HG02943 (cell line): Measurements from ENCODE around the gene MMP10.
A peak's percentile ranks its signal among the peaks of the same experiment; 100 is the strongest.

Experiments
- ATAC-seq: cut with Tn5 transposase; IDR thresholded peaks from one replicate; pipeline ENCODE4 v1.9.1; 2021; ENCODE audit warnings: mild to moderate bottlenecking, low read depth, moderate library complexity; ENCODE audit not compliant: unreplicated experiment

Gene MMP10

DNA sequence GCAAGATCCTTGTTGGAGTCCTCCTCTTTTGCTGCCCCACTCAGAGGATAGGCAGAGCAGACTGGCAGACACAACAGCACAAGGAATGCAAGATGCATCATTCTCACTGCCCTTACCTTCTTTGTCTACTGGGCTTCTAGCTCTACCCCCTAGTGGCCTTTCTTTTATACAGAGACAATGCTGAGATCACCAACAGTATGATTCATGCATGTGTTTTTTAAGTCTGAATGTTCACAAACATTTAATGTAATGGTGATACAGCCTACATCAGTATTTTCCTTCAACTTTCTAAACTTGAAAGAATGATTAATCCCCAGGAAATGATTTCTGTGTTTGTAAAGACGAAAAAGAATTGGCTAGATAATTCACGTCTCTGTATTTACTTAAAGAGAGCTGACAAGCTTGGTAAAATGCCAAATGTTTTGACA lies at the start of gene MMP10:
TSS of gene MMP10 (minus strand) at position 138 of the 428 bp plus-strand sequence. CDS start at position 101, 37 bp downstream.
- no peak for ATAC-seq

DNA sequence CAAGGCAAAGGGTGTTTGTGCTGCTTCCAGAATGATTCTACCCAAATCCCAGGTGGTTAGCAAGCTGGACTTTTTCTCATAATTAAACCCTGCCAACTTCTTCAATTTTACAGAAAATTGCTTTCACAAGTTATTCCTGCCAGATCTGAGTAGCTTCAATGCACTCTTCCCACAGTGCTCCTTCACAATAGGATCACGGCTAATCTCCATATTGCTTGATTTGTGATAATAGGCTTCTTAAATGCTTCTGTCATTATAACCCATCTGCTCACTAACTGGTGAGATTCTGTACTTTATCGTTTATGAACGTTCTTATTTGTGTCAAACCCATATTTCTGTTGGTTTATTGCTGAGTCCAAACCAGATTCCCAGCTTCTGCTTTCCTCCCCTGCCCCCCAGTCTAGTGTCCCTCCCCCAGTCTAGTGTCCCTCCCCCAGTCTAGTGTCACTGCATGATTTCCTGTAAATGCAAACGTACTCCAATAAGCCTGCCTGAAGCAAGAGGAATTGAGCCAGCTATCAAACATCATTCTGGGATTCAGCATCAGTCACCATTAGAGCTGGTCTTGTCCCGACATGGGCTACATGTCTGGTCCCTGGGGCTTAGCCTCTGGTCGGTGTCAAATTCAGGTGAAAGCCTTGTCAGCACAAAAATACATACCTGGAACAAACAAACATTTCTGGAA lies 49.0 kb upstream of the MMP10 start:
- ATAC-seq: no peak

DNA sequence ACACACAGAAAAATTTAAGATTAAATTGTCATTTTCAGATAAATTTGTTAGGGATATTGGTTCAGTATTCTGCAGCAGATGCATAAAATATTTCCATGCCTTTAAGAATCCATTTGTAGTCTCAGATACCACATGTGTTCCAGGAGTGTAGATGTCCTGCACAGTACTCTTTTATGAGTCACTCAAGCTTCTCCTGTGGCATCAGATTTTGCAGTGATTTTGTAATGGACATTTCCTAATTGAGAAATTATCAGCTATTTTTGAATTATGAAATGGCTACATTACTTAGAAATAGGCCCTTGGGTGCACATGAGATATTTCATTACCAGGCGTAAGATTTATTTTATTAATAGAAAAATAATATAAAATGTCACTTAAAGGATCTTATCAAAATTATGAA lies 44.1 kb upstream of the MMP10 start:
- ATAC-seq: no peak

DNA sequence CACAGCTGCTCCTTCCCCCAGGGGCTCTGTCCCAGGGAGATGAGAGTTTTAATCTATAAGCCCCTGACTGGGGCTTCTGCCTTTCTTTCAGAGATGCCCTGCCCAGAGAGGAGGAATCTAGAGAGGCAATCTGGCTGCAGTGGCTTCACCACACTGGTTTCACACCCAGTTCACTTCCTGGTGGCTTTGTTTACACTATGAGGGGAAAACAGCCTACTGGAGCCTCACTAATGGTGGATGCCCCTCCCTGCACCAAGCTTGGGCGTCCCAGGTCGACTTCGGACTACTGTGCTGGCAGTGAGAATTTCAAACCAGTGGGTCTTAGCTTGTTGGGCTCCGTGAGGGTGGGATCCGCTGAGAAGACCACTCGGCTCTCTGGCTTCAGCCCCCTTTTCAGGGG lies 39.1 kb upstream of the MMP10 start:
- ATAC-seq: no peak

DNA sequence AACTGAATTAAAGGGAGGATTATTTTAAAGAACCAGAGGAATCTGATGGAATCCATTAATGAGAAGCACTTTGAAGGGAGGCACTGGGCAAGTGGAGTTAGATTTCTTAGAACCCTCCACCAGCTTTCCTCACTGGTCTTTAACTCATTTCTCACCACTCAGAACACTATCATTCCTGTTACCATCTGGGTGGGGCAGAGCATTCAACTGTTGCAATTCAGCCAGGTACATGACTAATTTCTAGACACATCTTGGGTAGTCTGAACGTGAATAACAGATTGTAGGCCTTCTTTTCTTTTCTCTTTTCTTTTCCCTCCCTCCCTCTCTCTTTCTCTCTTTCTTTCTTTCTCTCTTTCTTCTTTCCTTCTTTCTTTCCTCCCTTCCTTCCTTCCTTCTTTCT lies 33.1 kb upstream of the MMP10 start:
- no peak for ATAC-seq

DNA sequence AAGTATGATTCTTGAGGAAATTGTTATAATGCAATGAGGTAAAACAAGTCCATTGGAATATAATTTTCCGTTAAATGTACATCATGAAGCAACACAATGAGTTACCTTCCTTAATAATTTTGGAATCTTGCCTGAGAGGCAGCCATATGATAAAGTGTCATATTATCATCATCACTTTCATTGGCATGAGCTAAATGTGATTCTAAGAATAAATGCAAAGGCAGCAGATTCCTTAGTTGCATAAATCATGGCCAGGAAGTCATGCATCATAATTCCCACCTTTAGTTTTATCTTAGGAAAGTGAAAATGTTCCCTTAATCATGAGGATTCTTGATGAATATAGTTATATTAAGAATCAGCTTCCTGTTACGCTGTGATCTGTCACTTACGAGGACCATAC lies 31.8 kb upstream of the MMP10 start:
- no peak for ATAC-seq

DNA sequence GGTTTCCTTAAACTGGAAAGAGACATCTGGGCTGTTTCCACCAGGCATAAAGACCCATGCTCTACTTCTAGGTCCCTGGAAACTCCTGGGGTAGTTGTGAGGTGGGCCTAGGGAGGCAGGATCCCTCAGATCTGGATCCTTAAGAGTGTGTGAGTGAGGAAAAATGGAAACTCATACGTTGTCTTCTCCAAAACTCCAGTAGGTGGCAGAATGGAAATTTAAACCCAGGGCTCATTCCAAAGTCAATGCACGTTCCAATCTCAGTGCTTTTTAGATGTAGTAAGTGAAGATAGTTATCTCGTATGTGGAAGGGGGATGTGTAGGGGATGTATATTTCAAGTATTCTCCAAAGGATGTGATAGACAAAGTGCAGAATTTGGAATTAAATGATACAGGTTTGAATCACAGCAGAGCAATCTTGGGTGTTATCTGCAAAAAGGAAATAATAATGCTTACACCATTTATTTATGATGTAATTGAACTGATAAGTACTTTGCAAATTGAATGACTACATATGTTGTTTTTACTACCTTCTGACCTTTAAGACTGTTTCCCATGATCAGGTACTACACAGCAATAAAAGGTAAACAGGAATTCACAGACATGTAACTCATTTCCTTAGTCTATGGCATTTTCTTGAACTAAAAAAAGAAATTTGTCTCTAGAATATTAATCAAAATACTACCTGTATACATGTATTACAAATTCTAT lies 30.7 kb upstream of the MMP10 start:
- ATAC-seq: no peak

DNA sequence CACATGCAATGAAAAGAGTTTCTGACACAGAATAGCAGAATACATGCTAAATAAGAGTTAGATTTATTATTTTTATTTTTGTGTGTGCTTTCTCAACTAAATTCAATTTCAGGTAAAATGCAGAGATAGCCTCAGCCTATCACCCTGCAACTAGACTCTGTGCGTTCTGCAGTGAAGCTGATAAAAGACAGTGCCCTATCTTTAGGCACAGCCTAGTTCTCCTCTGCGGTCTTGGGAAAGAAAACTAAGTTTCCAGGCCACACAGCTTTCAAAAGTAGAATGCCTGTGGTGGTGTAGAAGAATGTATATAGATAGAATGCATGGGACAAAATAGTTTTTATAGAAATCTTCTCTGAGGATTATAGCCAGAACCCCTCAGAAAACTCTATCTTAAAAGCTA lies 29.5 kb upstream of the MMP10 start:
- no peak for ATAC-seq

DNA sequence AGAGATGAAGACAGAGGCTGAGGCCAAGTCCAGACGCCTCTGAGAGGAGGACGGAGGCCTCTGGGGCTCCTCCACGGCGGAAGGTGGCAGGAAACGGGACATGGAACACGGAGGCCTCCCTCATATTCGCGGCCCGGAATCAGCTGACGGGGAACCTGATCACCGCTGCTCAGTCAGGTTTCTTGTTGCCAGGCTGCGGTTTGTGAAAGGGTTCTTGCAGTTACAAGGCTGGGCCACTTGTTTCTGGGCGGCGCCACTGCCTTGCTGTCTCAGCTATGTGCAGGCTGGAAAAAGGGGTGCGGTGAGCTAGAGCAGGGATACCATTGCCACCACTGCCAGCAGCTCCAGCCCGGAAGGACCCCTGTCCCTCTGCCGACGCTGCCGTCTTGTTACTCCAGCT lies 27.5 kb upstream of the MMP10 start:
- ATAC-seq: peak; percentile 59

DNA sequence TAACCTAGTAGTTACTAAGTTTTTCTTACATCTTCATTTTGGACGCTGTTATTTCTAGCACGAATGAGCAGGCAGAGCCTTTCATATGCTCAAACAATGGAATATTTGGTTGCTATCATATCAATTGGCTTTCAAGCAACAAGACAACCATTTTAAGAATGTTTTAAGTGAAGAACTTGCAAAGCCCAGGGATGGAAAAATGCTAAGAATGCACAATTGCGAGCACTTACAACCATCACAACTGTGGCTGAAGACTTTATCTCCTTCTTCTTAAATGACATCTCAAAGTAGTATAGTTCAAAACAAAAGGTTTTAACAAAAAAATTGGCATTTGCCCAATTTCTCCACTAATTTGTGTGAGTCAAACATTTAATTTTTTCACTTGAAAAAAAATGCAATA lies 25.9 kb upstream of the MMP10 start:
- no peak for ATAC-seq

DNA sequence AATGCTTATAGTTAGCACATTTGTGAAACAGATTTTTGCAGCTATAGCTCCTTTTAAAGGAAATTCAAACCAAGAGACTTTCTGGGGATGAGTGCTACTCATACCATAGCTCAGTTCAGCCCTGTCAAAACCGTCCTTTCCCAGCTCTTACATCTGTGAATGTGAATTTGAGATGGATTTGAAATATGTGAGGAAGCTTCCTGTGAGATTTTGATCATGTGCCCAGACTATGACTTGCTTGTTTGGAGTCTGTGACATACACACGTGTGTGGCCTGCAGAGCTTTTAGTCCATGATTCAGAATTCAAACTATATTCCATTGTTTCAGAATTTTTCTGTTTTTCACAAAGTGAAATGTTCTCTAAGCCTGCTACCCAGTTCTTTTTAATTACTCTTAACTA lies 21.9 kb upstream of the MMP10 start:
- no peak for ATAC-seq

DNA sequence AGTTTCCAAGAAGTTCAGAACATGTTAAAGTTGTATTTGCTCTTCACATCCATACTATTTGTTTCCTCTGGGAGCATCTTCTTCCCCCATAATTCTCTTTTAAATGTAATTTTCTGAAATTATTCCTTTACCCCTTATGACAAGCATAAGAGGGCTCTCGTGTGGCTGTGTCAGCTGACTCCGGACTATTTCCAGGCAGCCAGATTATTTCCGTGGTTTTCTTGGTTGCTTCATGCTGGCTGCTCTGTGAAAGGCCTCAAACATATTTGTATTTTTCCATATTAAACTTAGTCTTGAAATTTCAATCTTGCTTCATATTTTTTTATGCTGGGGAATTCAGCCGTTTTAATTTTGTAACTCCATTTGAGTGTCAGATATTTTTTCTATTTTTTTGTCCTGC lies 20.3 kb upstream of the MMP10 start:
- ATAC-seq: no peak

DNA sequence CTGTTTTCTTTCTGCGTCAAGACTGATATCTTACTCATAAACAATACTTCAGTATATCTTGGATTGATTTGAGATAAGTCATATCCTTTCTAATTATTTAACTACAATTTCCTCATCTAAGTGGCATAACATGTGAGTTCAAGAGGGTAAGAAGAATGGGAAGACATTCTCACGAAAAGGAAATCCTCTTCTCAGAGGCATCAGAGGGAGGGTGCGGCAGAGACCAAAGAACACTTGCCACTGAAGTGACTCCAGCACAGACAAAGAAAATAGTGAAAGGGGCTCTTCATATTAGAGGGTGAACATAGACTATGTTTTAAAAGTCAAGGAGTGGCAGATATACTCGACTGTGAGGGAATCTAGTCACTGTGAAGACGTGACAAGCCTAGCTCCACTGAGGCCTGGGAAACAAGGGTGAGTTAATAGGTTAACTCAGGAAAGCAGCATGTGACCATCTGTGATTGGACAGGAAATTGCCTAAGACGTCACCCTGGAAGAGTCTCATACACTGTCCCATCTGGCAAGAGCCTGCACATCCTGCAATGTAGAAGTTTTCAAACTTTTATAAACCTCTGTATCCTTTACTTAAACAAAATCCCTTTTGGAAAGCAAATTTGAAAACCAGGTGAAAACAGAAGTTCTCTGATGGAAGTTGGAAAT lies 19.4 kb upstream of the MMP10 start:
- no peak for ATAC-seq

DNA sequence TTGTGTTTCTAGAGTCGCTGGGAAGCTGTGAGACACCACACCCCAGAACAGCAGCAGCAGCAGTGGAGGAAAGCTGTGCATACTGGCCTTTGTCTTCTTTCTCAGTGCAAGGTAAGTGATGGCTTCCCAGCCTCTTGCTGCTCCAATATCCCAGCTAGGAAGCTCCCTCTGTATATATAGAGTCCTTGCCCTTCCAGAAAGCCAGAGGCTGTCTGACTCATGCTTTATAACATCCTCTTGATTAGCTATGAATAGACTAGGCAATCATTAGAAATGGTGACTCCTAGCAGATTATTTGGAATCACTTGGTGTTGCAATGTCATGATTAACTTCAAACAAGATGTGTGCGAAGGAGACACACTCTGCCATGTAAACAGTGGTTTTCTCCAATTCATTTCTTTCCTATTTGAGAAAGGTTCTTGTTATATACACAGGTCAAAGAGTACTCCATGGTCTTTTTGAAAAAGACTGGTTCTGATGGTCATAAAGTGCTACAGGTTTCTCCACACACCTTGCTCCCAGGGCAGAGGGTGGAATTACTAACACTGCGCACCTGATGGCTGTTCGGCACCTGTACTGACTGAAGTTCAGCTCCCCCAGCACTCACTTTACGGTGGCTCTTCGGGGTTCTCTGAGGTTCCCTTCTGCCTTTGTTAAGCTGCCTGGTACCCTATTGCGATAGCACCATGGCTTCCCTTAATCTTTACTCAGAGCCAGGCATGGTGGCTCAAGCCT lies 17.8 kb upstream of the MMP10 start, which contains the start of gene MMP1:
TSS of gene MMP1 (minus strand) at position 149 of the 735 bp plus-strand sequence. CDS start at position 81, 68 bp downstream.
- ATAC-seq: no peak

DNA sequence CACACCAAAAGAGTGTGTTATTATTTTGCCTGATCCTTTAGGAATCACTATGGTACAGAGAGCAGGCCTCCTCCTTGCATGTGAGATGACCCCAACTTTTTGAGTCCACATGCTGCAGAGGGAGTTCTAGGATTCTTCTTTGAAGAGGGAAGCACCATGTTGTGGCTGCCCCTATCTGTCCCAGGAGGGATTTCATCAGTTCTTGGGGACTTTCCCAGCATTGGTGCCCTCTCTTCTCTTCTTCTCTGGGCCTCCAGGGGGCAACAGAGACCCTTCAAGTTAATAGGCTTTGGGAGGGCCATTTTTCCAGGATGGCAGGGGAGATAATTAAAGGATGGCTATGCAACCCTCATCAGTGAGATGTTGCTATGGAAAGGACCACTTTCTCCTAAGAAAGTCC lies 14.0 kb upstream of the MMP10 start:
- peak; percentile 82 for ATAC-seq

DNA sequence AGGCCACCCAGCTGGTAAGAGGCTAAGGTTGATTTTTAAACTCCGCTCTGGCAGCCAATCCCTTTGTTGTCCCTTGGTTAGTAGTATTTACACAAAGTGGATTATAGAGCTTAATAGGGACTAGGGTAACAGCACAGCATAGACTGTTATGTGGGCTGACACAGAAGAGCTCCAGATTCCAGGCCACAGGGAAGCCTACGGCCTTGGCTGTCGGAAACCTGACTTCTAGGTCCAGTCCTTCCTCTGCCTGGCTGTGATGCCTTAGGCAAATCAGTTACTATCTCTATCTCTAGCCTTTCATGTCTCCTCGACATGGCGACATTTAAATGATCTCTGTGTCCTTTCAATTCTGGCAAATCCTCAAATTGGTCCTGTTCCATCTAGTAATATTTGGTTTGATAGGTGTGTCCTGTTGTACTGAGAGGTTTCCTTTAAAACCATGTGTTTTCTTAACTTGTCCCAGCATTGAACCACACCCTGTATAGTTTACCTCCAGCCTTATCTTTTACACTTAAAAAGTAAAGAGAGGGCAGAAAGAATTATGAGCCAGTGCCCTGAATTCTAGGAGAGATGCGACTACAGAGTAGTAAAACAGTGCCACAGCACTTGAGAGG lies 13.4 kb upstream of the MMP10 start:
- no peak for ATAC-seq

DNA sequence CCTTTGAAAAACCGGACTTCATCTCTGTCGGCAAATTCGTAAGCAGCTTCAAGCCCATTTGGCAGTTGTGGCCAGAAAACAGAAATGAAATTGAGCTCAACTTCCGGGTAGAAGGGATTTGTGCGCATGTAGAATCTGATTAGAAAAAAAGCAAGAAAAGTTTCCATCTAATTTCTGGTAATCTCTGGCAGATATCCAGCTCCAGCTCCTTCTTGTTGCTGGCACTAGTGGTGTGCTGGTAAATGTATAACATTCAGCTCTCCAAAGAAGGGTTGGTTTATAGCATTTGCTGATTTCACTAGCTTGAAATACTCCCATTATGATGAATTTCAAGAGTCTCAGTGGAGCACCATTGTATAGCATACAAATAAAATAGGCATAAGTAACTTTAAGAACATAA lies 12.2 kb upstream of the MMP10 start:
- no peak for ATAC-seq

DNA sequence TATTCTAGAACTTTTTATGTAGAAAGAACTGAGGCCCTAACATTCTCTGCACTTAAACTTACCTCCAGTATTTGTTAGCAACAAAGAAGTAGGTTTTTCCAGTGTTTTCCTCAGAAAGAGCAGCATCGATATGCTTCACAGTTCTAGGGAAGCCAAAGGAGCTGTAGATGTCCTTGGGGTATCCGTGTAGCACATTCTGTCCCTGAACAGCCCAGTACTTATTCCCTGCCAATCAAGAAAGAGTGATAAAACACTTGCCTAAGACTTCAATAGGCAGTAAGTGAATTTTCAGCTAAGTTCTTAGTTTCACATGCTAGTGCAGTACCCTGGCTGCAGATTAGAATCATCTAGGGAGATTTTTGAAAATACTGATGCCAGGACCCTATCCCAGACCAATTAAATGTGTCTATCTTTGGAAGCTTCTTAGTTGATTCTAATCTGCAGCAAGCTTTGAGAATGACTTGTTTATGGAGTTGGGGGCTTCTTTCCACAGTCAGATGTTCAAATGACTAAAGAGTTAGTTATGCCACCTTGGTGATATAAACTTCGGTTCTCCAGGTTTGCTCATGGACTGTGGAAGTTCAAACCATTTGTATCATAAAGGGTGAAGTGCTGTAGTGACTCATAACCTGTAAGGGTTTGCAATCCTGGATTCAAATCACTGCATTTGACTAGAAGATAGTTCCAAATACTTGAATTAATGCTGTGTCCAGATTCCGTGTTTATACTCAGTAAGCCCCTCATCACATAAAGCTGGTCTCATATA lies 11.0 kb upstream of the MMP10 start:
- no peak for ATAC-seq

DNA sequence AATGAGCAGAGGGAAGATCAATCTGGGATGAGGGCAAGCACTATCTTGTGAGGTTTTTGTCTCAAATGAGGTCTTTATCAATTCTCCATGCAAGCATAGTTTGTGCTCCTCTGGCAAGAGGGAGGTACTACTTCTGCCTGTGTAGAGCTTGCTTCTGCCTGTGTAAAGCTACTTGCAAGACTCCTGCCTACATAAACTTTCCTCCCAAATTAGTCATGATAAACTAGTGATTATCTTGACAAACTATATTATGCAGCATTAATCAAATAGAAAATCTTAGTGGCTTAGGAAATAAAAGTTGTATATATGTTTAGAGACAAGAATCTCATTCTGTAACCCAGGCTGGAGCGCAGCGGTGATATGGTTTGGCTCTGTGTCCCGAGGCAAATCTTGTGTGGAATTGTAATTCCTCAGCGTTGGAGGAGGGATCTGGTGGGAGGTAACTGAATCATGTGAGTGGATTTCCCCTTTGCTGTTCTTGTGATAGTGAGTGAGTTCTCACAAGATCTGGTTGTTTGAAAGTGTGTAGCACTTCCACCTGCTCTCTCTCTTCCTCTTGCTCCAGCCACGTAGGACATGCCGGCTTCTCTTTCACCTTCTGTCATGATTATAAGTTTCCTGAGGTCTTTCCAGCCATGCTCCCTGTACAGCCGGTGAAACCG lies 8.0 kb upstream of the MMP10 start:
- no peak for ATAC-seq
